ENCODE data around the gene CNGA3.

Gene CNGA3

GRCh38 chr2:98445683-98446581 lies 99.7 kb downstream of the CNGA3 start:
- no peak for DNase-seq

GRCh38 chr2:98446850-98447249 lies 100.6 kb downstream of the CNGA3 start:
- DNase-seq, result no peak

Measured in NCI-H187 (cell line).